Measurements from ENCODE around the gene MEF2D.

Gene MEF2D

GRCh38 chr1:156500543-156500792 is at the start of gene MEF2D:
TSS of gene MEF2D (minus strand) at chr1:156500775. CDS start at chr1:156483292, 17,483 bp downstream.
- no peak for FAIRE-seq

GRCh38 chr1:156550346-156550745 is 49.8 kb upstream of the MEF2D start:
- no peak for FAIRE-seq

GRCh38 chr1:156549831-156550230 is 49.3 kb upstream of the MEF2D start:
- FAIRE-seq, result no peak

- FAIRE-seq, result no peak
These were observed 48.8 kb upstream of the MEF2D start for GRCh38 chr1:156549390-156549789.

- no peak for FAIRE-seq
These were observed 47.4 kb upstream of the MEF2D start for GRCh38 chr1:156547982-156548381.

- FAIRE-seq, result no peak
These were observed 46.9 kb upstream of the MEF2D start for GRCh38 chr1:156547434-156547833.

- no peak for FAIRE-seq
These were observed 45.7 kb upstream of the MEF2D start for GRCh38 chr1:156546267-156546666.

GRCh38 chr1:156544592-156545102 is 44.1 kb upstream of the MEF2D start:
- no peak for FAIRE-seq

- no peak for FAIRE-seq
These were observed 42.5 kb upstream of the MEF2D start for GRCh38 chr1:156543066-156543465.

GRCh38 chr1:156540955-156541354 is 40.4 kb upstream of the MEF2D start:
- no peak for FAIRE-seq

- no peak for FAIRE-seq
These were observed 39.3 kb upstream of the MEF2D start for GRCh38 chr1:156539818-156540355.

- no peak for FAIRE-seq
These were observed 38.3 kb upstream of the MEF2D start for GRCh38 chr1:156538711-156539440.

- FAIRE-seq, result no peak
These were observed 36.5 kb upstream of the MEF2D start for GRCh38 chr1:156537027-156537426.

GRCh38 chr1:156534424-156535060 is 34.0 kb upstream of the MEF2D start:
- FAIRE-seq, result no peak

GRCh38 chr1:156533568-156534220 is 33.1 kb upstream of the MEF2D start:
- FAIRE-seq, result no peak

- no peak for FAIRE-seq
These were observed 31.8 kb upstream of the MEF2D start for GRCh38 chr1:156532374-156532773.

GRCh38 chr1:156530006-156530405 is 29.4 kb upstream of the MEF2D start:
- FAIRE-seq, result no peak

- FAIRE-seq, result no peak
These were observed 28.4 kb upstream of the MEF2D start for GRCh38 chr1:156528875-156529425.

- FAIRE-seq, result no peak
These were observed 27.7 kb upstream of the MEF2D start for GRCh38 chr1:156528231-156528630.

GRCh38 chr1:156527584-156527983 is 27.0 kb upstream of the MEF2D start:
- FAIRE-seq, result no peak

GRCh38 chr1:156525856-156526489 is 25.4 kb upstream of the MEF2D start:
- FAIRE-seq, result no peak

GRCh38 chr1:156525071-156525501 is 24.5 kb upstream of the MEF2D start:
- no peak for FAIRE-seq

- no peak for FAIRE-seq
These were observed 23.9 kb upstream of the MEF2D start for GRCh38 chr1:156524481-156524869.

Measured in endometrium (tissue), 2 donors.